H9 (cell line): Measurements from ENCODE around the gene AEBP2. TPM values are rescaled to one million over a fixed set of nuclear protein-coding genes. Genes with fewer than 3 reads are reported as not detected.

Experiments
- DNase-seq: peaks from one replicate; pipeline ENCODE4 v3.0.0-alpha.2; 2017
- H2AFZ ChIP-seq: one replicate; pipeline ENCODE4 v1.6.1; 2013; ENCODE audit warnings: mild to moderate bottlenecking, low read length, control low read depth, moderate library complexity
- H2AK5ac ChIP-seq: 2 replicates; pipeline ENCODE4 v1.6.1; 2013; ENCODE audit warnings: low read length, control low read depth, mixed read lengths; ENCODE audit not compliant: insufficient read length
- H2BK120ac ChIP-seq: one replicate; pipeline ENCODE4 v1.6.1; 2013; ENCODE audit warnings: low read depth, mild to moderate bottlenecking, low read length, control low read depth, inconsistent platforms; ENCODE audit not compliant: poor library complexity, severe bottlenecking
- H2BK12ac ChIP-seq: 2 replicates; pipeline ENCODE4 v1.6.1; 2013; ENCODE audit warnings: low read length, control low read depth, mixed read lengths, low read depth; ENCODE audit not compliant: insufficient read length
- H2BK15ac ChIP-seq: 2 replicates; pipeline ENCODE4 v1.6.1; 2013; ENCODE audit warnings: low read depth, low read length, control low read depth
- H2BK20ac ChIP-seq: one replicate; pipeline ENCODE4 v1.6.1; 2013; ENCODE audit warnings: low read depth, mild to moderate bottlenecking, low read length, control low read depth, inconsistent platforms; ENCODE audit not compliant: poor library complexity, severe bottlenecking
- H2BK5ac ChIP-seq: 2 replicates; pipeline ENCODE4 v1.6.1; 2013; ENCODE audit warnings: low read length, control low read depth, mixed read lengths; ENCODE audit not compliant: insufficient read length
- H3K14ac ChIP-seq: 2 replicates; pipeline ENCODE4 v1.6.1; 2013; ENCODE audit warnings: low read length, control low read depth; ENCODE audit not compliant: insufficient read depth
- H3K18ac ChIP-seq: 2 replicates; pipeline ENCODE4 v1.6.1; 2013; ENCODE audit warnings: low read depth, mild to moderate bottlenecking, mixed read lengths, low read length, control low read depth; ENCODE audit not compliant: insufficient read length
- H3K23ac ChIP-seq: 2 replicates; pipeline ENCODE4 v1.6.1; 2013; ENCODE audit warnings: low read length, control low read depth, mixed read lengths, low read depth; ENCODE audit not compliant: insufficient read length
- H3K23me2 ChIP-seq: 2 replicates; pipeline ENCODE4 v1.6.1; 2013; ENCODE audit warnings: low read depth, mild to moderate bottlenecking, mixed read lengths, low read length, control low read depth; ENCODE audit not compliant: insufficient read length, poor library complexity, severe bottlenecking
- H3K27ac ChIP-seq: 2 replicates; pipeline ENCODE4 v1.5.1; 2013; ENCODE audit warnings: low read length, control low read depth, mixed read lengths, low read depth; ENCODE audit not compliant: insufficient read length
- H3K27me3 ChIP-seq: 2 replicates; pipeline ENCODE4 v1.6.1; 2013; ENCODE audit warnings: low read length, control low read depth, inconsistent platforms; ENCODE audit not compliant: insufficient read depth
- H3K4ac ChIP-seq: 2 replicates; pipeline ENCODE4 v1.6.1; 2013; ENCODE audit warnings: low read depth, mild to moderate bottlenecking, control low read depth, inconsistent platforms, low read length, moderate library complexity
- H3K4me1 ChIP-seq: 2 replicates; pipeline ENCODE4 v1.6.1; 2013; ENCODE audit warnings: low read length, control low read depth, inconsistent platforms; ENCODE audit not compliant: insufficient read depth
- H3K4me2 ChIP-seq: 2 replicates; pipeline ENCODE4 v1.6.1; 2013; ENCODE audit warnings: low read length, control low read depth, mixed read lengths; ENCODE audit not compliant: insufficient read length, insufficient read depth
- H3K56ac ChIP-seq: 2 replicates; pipeline ENCODE4 v1.6.1; 2013; ENCODE audit warnings: low read depth, mild to moderate bottlenecking, mixed read lengths, low read length, control low read depth; ENCODE audit not compliant: insufficient read length
- H3K79me1 ChIP-seq: 2 replicates; pipeline ENCODE4 v1.6.1; 2013; ENCODE audit warnings: low read depth, mild to moderate bottlenecking, moderate library complexity, low read length, control low read depth, inconsistent platforms; ENCODE audit not compliant: insufficient read depth, poor library complexity, severe bottlenecking
- H3K79me2 ChIP-seq: 2 replicates; pipeline ENCODE4 v1.6.1; 2013; ENCODE audit warnings: low read length, control low read depth, inconsistent platforms; ENCODE audit not compliant: insufficient read depth
- H3K9ac ChIP-seq: 2 replicates; pipeline ENCODE4 v1.6.1; 2013; ENCODE audit warnings: low read length, control low read depth, mixed read lengths; ENCODE audit not compliant: insufficient read length; ENCODE audit errors: extremely low read depth
- H3K9me3 ChIP-seq: one replicate; pipeline ENCODE4 v1.6.1; 2013; ENCODE audit warnings: low read depth, low read length, inconsistent platforms; ENCODE audit not compliant: control insufficient read depth
- H3T11ph ChIP-seq: one replicate; pipeline ENCODE4 v1.6.1; 2013; ENCODE audit warnings: mild to moderate bottlenecking, low read length, control low read depth, inconsistent platforms
- H4K20me1 ChIP-seq: one replicate; pipeline ENCODE4 v1.6.1; 2013; ENCODE audit not compliant: control insufficient read depth, insufficient read length, insufficient read depth
- H4K5ac ChIP-seq: 2 replicates; pipeline ENCODE4 v1.6.1; 2013; ENCODE audit warnings: low read depth, mild to moderate bottlenecking, mixed read lengths, low read length, control low read depth; ENCODE audit not compliant: insufficient read length
- H4K8ac ChIP-seq: replicated peaks from 2 replicates; pipeline ENCODE4 v1.6.1; 2013; ENCODE audit warnings: low read length, control low read depth, mixed read lengths, low read depth; ENCODE audit not compliant: insufficient read length
- H4K91ac ChIP-seq: 2 replicates; pipeline ENCODE4 v1.6.1; 2013; ENCODE audit warnings: low read depth, mild to moderate bottlenecking, moderate library complexity, mixed read lengths, low read length, control low read depth; ENCODE audit not compliant: insufficient read length
- H3K27ac Mint-ChIP-seq, 3 experiments: 2 replicates in 2 of 3; 3 replicates in 1 of 3; pipeline ENCODE4 v1.8.0; 2020 to 2021; ENCODE audit warnings: mixed read lengths in 3 of 3, mild to moderate bottlenecking in 1 of 3, moderate library complexity in 1 of 3
- H3K27me3 Mint-ChIP-seq: 2 replicates; pipeline ENCODE4 v1.8.0; 2021; ENCODE audit warnings: low read depth, mild to moderate bottlenecking, moderate library complexity, mixed read lengths
- H3K36me3 Mint-ChIP-seq, 3 experiments: 2 replicates in 2 of 3; 3 replicates in 1 of 3; pipeline ENCODE4 v1.8.0; 2020 to 2021; ENCODE audit warnings: low read depth in 3 of 3, mixed read lengths in 3 of 3; ENCODE audit not compliant: insufficient read depth in 1 of 3
- H3K4me1 Mint-ChIP-seq, 2 experiments: 2 replicates each; pipeline ENCODE4 v1.8.0; 2020; ENCODE audit warnings: mixed read lengths in 2 of 2
- H3K4me3 Mint-ChIP-seq, 2 experiments: 2 replicates in 1 of 2; 3 replicates in 1 of 2; pipeline ENCODE4 v1.8.0; 2020 to 2021; ENCODE audit warnings: mild to moderate bottlenecking in 2 of 2, mixed read lengths in 2 of 2, moderate library complexity in 1 of 2
- H3K9me3 Mint-ChIP-seq, 2 experiments: 2 replicates in 1 of 2; 3 replicates in 1 of 2; pipeline ENCODE4 v1.8.0; 2020; ENCODE audit warnings: mild to moderate bottlenecking in 2 of 2, mixed read lengths in 2 of 2, moderate library complexity in 1 of 2
- CTCF ChIP-seq: fragments of 200-600 bp; sonication (generic); conservative IDR thresholded peaks from 3 replicates; pipeline ENCODE4 v1.8.0; 2021; ENCODE audit warnings: antibody characterized with exemption, mild to moderate bottlenecking
- total RNA-seq: library from RNA; stranded (reverse); gene quantifications from 2 replicates; pipeline ENCODE4 v1.2.1, GENCODE V29; 2021

Gene AEBP2
- total RNA-seq, 1 experiment from 2014 or later = 82.8 TPM

- Histone ChIP-seq H3K9ac (no peak overlapping the region), H3K14ac (no peak overlapping the region), H3K23ac (no peak overlapping the region), H3K27ac (no peak overlapping the region), H3K23me2 (no peaks in the 10 kb centered on the region), H3T11ph (no peak overlapping the region), H4K8ac (no peak overlapping the region), H3K9me3 (no peaks in the 10 kb centered on the region), H3K79me2 (no peaks in the 10 kb centered on the region), H2BK12ac (no peak overlapping the region), H2AK5ac (no peak overlapping the region), H4K5ac (no peak overlapping the region), H3K4ac (no peak overlapping the region), H3K56ac (no peak overlapping the region), H2BK15ac (no peak overlapping the region), H3K4me2 (no peak overlapping the region), H4K20me1 (no peaks in the 10 kb centered on the region), H2BK120ac (no peak overlapping the region), H2BK20ac (no peak overlapping the region), H3K27me3 (no peaks in the 10 kb centered on the region), H2AFZ (no peak overlapping the region), H3K79me1 (no peaks in the 10 kb centered on the region), H3K18ac (no peak overlapping the region), H3K4me1 (no peaks in the 10 kb centered on the region; the same call in 1 of the 2 replicates), H4K91ac (no peak overlapping the region), H2BK5ac (no peak overlapping the region)
- Mint-ChIP-seq H3K9me3 (no peaks in the 10 kb centered on the region), H3K4me1 (peaks cover 17 to 27% of the 10 kb centered on the region in 2 experiments), H3K4me3 (no peak overlapping the region), H3K27me3 (no peaks in the 10 kb centered on the region; the same call in 1 of the 2 replicates), H3K27ac (no peak overlapping the region), H3K36me3 (no peaks in the 10 kb centered on the region)
- no peak for DNase-seq
- TF ChIP-seq CTCF = no peak
Observed at GRCh38 chr12:19415563-19415962, 23.7 kb upstream of the AEBP2 start.
